ENCODE results near the gene TRPM3.

DNA sequence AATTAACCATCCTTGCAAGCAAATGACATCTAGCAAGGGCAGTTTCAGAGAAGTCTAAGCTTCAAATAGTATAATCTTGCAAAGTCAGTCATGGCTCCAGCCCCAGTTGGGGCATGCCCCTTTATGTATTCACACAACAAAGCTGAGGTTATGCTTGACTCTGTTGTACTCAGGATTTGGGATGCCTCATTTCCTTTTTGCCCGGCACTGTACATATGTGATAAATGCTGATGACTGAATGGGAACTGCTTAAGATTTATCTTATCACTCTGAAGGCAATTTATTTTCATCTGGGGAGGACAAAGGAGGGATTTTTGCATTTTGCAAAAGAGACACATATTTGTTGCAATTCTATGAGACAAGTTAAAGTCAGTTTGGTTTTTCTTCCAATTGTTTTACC is 219.2 kb downstream of the TRPM3 start:
- no peak for TF ChIP-seq CTCF (IDR thresholded peaks at IDR 0.05)
- TF ChIP-seq EZH2 (IDR thresholded peaks at IDR 0.05; ENCODE audit: borderline replicate concordance, insufficient read depth, low read depth, low read length, poor library complexity, severe bottlenecking) = no peak
